Measurements from ENCODE around the gene TMEM129. TPM values are rescaled to one million over a fixed set of nuclear protein-coding genes. Genes with fewer than 3 reads are reported as not detected.

TMEM129 gene
- 46.9 and 47.7 TPM in 2 replicates for total RNA-seq

GRCh38 chr4:1721003-1721665 is at the start of gene TMEM129, which contains the start of gene TACC3:
Gene TMEM129 (minus strand): TSS chr4:1721323. CDS start chr4:1720837, 486 bp downstream.
Gene TACC3 (plus strand): TSS chr4:1721521. CDS start chr4:1723422, 1,901 bp downstream.

DNA sequence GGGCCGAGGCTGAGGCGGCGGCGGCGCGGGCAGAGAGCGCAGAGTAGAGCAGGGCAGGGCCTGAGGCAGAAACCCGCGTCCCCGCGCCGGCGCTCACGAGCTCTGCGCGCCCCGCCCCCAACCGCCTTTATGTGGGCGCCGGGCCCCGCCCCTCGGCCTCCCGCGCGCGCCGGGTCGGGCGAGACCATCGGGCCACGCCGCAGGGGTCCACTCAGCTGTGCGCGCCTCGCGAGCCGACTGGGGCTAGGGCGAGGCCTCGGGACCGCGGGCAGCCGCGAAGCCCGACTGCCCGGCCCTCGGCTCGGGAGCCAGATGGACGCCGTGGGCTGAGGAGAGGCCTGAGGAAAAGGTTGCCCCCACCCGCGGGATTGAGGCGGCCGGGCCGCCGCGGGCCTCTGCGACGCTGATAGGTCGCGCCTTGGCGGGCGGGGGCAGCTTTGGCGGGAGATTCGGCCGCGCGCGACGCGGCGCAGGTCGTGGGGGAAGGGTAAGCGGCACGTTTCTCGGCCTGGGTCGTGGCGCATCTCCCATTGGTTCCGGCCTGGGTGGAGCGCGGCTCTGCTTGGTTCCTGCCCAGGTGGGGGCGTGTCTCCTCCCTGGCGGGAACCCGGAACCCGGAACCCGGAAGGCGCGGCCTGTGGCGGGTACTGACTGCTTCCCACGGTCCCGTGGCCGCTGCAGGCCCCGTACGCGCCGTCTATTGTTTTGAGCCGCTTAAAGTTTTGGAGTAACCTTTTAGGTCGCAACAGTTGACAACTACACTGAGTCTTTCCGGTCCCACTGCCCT is 8.7 kb downstream of the TMEM129 start, which contains the start of gene SLBP:
Gene SLBP, minus strand, starts transcription at position 104 of the 787 bp plus-strand sequence. CDS start 131 bp downstream, outside the sequence.

GRCh38 chr4:1683736-1684505 is 37.2 kb downstream of the TMEM129 start, which contains the start of gene FAM53A:
Gene FAM53A (minus strand): TSS chr4:1684313. CDS start chr4:1668741, 15,572 bp downstream.

Other genes with a start within 250 kb of the TMEM129 start
- 1.9 and 3.6 TPM in 2 replicates for gene FAM53A, start 37.0 kb downstream of the TMEM129 start, total RNA-seq
- gene SLBP, start 9.0 kb downstream of the TMEM129 start, total RNA-seq, result 95.9 and 100 TPM in 2 replicates
- gene TACC3, start 198 bp upstream of the TMEM129 start, total RNA-seq, result 0.85 and 4.8 TPM in 2 replicates
- gene FGFR3, start 72.0 kb upstream of the TMEM129 start, total RNA-seq, result 55.4 and 118 TPM in 2 replicates
- gene LETM1, start 134.8 kb upstream of the TMEM129 start, total RNA-seq, result 91.2 and 128 TPM in 2 replicates
- gene NSD2, start 150.1 kb upstream of the TMEM129 start, total RNA-seq, result 36.9 and 43.1 TPM in 2 replicates